ENCODE measurements around the gene PRR30.

The PRR30 gene

DNA sequence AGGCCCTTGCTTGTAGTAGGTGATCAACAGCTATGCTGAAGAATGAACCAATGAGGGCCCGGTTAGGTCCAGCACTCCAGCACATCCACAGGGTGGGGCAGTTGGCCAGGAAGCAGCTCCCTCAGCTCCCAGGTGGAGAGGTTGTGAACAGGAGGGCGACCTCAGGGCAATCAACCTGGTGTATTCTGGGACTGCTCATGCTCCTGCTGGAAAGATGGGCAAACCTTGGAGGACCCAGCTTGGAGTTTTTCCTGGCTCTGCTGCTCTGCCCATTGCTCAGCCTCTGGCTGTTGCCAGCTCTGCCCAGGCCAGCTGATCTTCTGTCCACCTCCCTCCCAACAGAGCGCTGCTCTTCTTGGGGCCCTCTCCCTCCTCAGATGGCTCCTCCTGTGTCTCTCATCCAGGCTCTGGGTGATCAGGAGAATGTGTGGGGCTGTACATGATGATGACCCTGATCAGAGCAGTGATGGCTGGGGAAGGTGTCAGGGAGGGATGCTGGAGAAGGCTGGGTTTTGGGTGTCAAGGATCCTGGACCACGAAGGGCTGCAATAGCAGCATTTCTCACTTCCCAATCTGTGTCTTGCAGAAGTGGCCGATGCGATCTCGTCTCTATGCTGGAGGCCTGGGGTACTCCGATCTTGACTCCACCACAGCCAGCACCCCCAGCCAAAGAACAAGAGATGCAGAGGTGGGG is 13.0 kb upstream of the PRR30 start:
- no peak for DNase-seq (ENCODE audit: insufficient read length)
- TF ChIP-seq POLR2AphosphoS5 (IDR thresholded peaks at IDR 0.05; ENCODE audit: low read depth, low read length) (no peak), TAF1 (IDR thresholded peaks at IDR 0.05; ENCODE audit: borderline replicate concordance, low read depth, low read length) (no peak), POLR2A (IDR thresholded peaks at IDR 0.05; ENCODE audit: low read depth, low read length) (no peak)
- no peak for FAIRE-seq

DNA sequence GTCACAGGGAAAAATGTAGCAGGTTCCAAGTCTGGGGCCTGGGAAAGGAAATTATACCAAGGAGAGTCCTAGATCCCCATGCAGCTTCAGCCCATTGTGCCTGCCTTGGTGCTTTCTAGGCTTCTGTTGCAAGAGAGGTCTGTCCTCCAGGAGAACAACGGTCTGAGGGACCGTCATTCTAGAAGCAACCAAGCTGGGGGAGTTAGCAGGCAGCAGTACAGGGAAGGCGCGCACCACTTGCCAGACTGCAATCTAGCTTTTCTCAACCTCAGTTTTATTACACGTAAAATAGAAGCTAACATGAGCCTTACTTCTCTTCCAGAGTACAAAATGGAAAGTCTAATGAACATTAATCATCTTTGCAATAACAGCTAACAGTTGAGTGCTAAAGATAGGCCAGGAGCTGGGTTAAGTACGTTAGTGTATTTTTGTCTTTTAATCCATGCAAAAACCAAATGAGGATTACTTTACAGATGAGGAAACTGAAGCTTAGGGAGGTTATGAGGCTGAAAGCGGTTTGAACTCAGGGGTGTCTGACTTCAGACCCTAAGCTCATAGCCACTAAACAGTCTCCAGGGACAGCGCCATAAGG is 11.5 kb upstream of the PRR30 start:
- FAIRE-seq: no peak
- TF ChIP-seq POLR2AphosphoS5 (IDR thresholded peaks at IDR 0.05; ENCODE audit: low read depth, low read length) (no peak), TAF1 (IDR thresholded peaks at IDR 0.05; ENCODE audit: borderline replicate concordance, low read depth, low read length) (no peak), POLR2A (IDR thresholded peaks at IDR 0.05; ENCODE audit: low read depth, low read length) (no peak)
- DNase-seq (ENCODE audit: insufficient read length): no peak

DNA sequence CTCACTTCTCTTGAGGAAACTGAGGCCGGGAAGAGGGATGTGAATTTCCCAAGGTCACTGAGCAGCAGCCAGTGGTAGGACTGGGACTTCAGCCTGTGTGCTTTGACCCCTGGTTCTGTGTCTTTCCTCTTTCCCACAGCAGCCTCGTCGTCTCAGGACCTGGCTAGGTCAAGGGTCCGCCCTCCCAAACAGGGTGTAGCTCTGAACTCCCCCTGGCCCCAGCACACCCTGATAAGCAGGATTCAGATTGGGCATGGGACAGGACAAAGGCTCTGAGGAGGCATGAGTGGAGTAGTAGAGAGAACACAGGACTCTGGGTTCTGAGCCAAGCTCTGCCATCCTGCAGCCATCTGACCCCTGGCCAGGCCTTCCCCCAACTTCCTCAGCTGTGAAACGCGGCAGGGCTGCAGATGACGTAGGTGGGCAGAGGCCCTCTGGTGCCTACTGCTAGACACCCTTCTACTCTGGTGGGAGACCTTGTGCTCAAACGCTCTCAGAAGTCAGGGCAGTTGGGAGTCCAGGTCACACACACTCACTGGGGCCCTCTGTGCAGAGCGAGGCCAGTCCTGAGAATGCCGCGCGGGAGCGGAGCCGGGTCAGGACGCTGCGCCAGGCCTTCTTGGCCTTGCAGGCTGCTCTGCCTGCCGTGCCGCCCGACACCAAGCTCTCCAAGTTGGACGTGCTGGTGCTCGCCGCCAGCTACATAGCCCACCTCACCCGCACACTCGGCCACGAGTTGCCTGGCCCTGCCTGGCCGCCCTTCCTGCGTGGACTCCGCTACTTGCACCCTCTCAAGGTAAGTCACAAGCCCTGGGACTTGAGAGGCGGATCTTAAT is 10.6 kb upstream of the PRR30 start:
- no peak for TF ChIP-seq POLR2AphosphoS5 (IDR thresholded peaks at IDR 0.05; ENCODE audit: low read depth, low read length)
- TF ChIP-seq POLR2A (IDR thresholded peaks at IDR 0.05; ENCODE audit: low read depth, low read length): no peak
- TF ChIP-seq TAF1 (IDR thresholded peaks at IDR 0.05; ENCODE audit: borderline replicate concordance, low read depth, low read length): no peak
- no peak for FAIRE-seq
- DNase-seq (ENCODE audit: insufficient read length): no peak

DNA sequence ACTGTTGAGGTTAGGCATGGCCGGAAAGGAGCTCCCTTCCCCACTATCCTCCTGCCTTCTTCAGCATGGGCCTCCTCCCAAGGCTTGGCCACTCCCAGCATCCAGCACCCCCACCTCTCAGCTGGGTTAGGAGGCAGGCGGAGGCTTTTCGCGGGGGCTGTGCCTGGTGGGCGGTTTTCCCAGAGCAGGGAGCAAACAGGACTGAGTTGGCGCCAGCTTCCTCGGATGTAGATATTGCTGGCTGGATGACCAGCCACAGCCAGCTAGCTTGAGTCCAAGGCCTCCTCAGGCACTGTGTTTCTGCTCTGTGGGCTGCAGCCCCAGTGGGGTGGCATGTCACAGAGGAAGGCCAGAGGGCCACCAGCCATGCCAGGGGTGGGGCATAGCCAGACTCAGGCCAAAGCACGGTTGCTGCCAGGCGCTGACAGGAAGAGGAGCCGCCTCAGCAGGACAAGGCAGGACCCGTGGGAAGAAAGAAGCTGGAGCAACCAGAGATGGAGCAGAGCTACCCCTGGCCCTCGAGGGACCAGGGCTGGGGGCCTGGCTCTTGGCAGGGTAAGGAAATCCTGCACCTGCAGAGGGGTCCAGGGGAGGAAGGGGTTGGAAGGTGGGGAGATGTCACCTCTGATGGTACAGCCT is 9.7 kb upstream of the PRR30 start, which contains the start of gene TCF23:
Gene TCF23 (plus strand): TSS at position 204 of the 639 bp plus-strand sequence. CDS start 130 bp downstream, at position 334.
- no peak for FAIRE-seq

DNA sequence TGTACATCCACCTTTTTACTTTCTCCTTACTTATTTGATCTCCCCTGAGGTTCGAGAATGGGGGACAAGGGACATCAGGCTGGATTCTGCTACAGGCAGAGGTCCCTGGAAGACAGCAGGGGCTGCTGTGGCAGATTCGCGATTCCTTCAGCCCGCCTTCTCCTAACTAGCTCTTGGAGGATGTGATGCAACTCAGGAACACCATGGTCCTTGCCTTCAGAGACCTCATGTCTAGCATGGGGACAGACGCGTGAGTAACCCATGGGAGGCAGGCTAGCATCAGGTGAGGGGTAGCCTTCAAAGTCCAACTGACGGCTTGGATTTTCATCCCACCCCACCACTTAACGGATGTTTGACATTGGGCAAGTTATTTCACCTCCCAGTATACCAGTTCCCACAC is 8.7 kb upstream of the PRR30 start:
- FAIRE-seq (no peak), DNase-seq (ENCODE audit: insufficient read length) (no peak)
- TF ChIP-seq POLR2A (IDR thresholded peaks at IDR 0.05; ENCODE audit: low read depth, low read length) (no peak), POLR2AphosphoS5 (IDR thresholded peaks at IDR 0.05; ENCODE audit: low read depth, low read length) (no peak), TAF1 (IDR thresholded peaks at IDR 0.05; ENCODE audit: borderline replicate concordance, low read depth, low read length) (no peak)

More for the DNA sequence above, 9.7 kb upstream of the PRR30 start, which contains the start of gene TCF23:
- no peak for TF ChIP-seq POLR2A (IDR thresholded peaks at IDR 0.05; ENCODE audit: low read depth, low read length)
- no peak for TF ChIP-seq POLR2AphosphoS5 (IDR thresholded peaks at IDR 0.05; ENCODE audit: low read depth, low read length)
- TF ChIP-seq TAF1 (IDR thresholded peaks at IDR 0.05; ENCODE audit: borderline replicate concordance, low read depth, low read length): no peak
- no peak for DNase-seq (ENCODE audit: insufficient read length)

DNA sequence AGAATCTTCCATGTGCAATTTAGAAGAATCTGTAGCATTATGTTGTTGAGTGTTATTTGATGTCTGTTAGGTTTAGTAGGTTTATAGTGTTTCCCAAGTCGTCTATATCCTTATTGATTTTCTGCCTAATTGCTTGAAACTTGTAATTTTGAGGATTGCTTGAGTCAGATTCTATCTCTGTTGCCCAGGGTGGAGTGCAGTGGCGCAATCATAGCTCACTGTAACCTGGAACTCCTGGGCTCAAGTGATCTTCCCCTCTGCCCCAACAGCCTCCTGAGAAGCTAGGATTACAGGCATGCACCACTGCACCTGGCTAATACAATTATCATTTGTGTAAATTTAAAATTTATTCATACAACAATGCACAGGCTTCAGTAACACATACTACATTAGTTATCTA is 6.5 kb upstream of the PRR30 start:
- TF ChIP-seq POLR2AphosphoS5 (IDR thresholded peaks at IDR 0.05; ENCODE audit: low read depth, low read length) (no peak), TAF1 (IDR thresholded peaks at IDR 0.05; ENCODE audit: borderline replicate concordance, low read depth, low read length) (no peak), POLR2A (IDR thresholded peaks at IDR 0.05; ENCODE audit: low read depth, low read length) (no peak)
- FAIRE-seq (no peak), DNase-seq (ENCODE audit: insufficient read length) (no peak)

DNA sequence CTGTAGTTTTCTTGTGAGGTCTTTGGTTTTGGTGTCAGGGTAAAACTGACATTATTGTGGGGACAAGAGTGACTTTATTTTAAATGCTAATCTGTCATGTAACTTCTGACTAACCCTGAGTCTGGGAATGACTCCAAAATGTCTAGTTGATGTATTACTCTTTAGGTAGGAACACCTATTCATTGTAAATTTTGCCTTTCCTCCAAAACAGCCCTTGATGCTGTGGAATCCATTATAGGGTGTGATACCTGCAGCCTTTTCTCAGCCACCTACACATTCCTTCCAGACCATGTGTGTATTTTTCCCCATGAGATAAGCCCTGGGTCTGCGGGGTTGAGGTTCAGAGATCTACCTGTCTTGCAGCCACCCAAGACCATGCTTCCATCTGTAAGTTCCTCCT is 4.1 kb upstream of the PRR30 start:
- DNase-seq (ENCODE audit: insufficient read length) (no peak), FAIRE-seq (no peak)
- TF ChIP-seq POLR2AphosphoS5 (IDR thresholded peaks at IDR 0.05; ENCODE audit: low read depth, low read length): no peak
- no peak for TF ChIP-seq TAF1 (IDR thresholded peaks at IDR 0.05; ENCODE audit: borderline replicate concordance, low read depth, low read length)
- no peak for TF ChIP-seq POLR2A (IDR thresholded peaks at IDR 0.05; ENCODE audit: low read depth, low read length)

DNA sequence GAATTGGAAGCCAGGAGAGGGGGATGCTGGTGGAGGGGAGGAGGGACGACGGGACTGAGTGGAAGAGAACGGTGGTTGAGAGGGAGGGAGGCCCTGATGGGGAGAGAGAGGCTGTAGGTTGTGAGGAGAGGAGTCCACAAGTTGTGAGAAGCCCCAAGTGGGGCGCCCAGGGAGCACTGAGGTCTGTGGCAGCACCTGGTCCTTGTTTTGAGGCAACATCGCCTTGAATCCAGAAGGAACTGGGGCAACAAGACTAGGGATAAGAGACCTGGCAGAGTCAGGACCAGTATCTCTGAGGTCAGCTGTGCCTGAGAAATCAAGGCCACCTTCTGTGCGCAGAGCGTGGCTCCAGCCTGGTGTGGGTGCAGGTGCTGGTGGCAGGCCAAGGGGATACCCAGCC is 1.1 kb downstream of the PRR30 start:
- DNase-seq (ENCODE audit: insufficient read length): no peak
- FAIRE-seq: no peak
- TF ChIP-seq POLR2AphosphoS5 (IDR thresholded peaks at IDR 0.05; ENCODE audit: low read depth, low read length): no peak
- TF ChIP-seq TAF1 (IDR thresholded peaks at IDR 0.05; ENCODE audit: borderline replicate concordance, low read depth, low read length): no peak
- no peak for TF ChIP-seq POLR2A (IDR thresholded peaks at IDR 0.05; ENCODE audit: low read depth, low read length)

DNA sequence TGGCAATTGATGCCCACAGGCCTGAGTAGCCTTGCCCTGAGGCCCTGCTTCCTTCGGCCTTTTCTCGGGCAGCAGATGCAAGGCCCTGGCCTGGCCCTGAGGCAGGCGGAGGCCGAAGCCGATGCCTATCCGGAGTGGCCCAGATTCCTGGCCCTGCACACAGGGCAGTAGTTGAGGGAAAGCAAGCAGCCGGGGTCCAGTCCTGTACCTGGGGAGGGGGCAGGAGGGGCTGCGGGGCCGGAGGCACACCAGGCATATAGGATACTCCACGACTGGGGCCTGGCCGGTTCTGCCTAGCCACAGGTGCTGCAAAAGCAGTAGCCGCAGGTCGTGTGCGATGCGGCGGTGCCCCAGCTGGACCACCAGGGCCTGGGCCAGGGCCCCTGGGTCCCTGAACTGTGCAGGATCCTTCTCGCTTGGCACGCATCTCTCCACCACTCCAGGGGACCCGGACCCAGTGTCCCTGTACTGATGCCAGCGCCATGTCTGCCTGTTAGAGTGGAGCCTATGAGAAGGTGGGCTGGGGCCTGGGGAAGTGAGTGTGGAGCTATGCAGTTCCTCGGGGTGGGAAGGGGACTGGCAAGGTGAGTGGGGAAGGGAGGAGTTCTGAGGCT is 1.8 kb downstream of the PRR30 start:
- no peak for FAIRE-seq
- TF ChIP-seq TAF1 (IDR thresholded peaks at IDR 0.05; ENCODE audit: borderline replicate concordance, low read depth, low read length) (no peak), POLR2A (IDR thresholded peaks at IDR 0.05; ENCODE audit: low read depth, low read length) (no peak), POLR2AphosphoS5 (IDR thresholded peaks at IDR 0.05; ENCODE audit: low read depth, low read length) (no peak)
- DNase-seq (ENCODE audit: insufficient read length): no peak

DNA sequence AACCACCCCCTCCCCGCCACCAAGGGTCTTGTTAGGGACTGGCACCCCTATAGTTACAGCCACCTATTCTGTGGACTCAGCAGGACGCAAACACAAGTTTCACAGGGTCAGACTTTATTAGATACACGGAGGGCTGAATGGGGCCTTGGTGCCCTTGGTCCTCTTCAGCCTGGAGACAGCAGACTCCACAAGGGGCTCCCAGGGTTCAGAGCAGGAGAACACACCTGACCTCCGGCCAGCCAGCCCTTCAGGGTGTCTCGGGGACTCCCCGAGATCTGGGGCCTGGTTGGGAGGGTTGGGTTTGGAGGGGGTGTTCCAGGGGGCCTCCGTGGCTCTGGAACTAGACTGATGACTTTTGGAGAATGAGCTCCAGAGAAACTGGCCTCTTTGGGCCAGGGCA is 2.5 kb downstream of the PRR30 start:
- FAIRE-seq: no peak
- TF ChIP-seq POLR2AphosphoS5 (IDR thresholded peaks at IDR 0.05; ENCODE audit: low read depth, low read length): no peak
- no peak for TF ChIP-seq POLR2A (IDR thresholded peaks at IDR 0.05; ENCODE audit: low read depth, low read length)
- no peak for TF ChIP-seq TAF1 (IDR thresholded peaks at IDR 0.05; ENCODE audit: borderline replicate concordance, low read depth, low read length)
- no peak for DNase-seq (ENCODE audit: insufficient read length)

All from GM12892 (cell line).